Fibroblast of mammary gland (primary cell): ENCODE results near the gene EML2.
A peak's percentile ranks its signal among the peaks of the same experiment; 100 is the strongest.

Experiments used
- DNase-seq: peaks from one replicate; pipeline ENCODE4 v3.0.0-alpha.2; 2010; ENCODE audit warnings: low read depth
- H3K4me3 ChIP-seq: 2 replicates; pipeline ENCODE4 v1.5.1; 2011; ENCODE audit warnings: low read depth, mild to moderate bottlenecking, low read length, moderate library complexity; ENCODE audit not compliant: control insufficient read depth
- TF ChIP-seq, protein P1 (sequence below): conservative IDR thresholded peaks from 2 replicates; pipeline ENCODE4 v1.5.1; 2011; ENCODE audit warnings: low read depth, low read length, inconsistent platforms; ENCODE audit not compliant: control insufficient read depth, insufficient read depth

EML2 gene

DNA sequence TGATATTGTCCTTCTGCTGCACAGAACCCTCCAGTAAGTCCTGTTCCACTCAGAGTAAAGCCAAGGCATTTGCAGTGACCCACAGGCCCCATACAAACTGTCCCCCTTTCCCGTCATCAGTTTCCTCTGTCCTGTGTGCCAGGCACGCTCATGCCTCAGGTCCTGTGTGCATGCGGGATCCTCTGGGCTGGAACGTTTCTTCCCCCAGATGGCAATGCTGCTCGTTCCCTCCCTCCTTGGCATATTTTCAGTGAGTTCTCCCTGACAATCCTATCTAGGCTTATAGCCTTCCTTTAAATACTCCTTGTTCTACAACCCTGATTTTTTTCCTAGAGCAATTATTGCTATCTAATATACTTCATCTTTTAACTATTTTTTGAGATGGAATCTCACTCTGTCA is 60.3 kb downstream of the EML2 start:
- TF ChIP-seq, protein P1, sequence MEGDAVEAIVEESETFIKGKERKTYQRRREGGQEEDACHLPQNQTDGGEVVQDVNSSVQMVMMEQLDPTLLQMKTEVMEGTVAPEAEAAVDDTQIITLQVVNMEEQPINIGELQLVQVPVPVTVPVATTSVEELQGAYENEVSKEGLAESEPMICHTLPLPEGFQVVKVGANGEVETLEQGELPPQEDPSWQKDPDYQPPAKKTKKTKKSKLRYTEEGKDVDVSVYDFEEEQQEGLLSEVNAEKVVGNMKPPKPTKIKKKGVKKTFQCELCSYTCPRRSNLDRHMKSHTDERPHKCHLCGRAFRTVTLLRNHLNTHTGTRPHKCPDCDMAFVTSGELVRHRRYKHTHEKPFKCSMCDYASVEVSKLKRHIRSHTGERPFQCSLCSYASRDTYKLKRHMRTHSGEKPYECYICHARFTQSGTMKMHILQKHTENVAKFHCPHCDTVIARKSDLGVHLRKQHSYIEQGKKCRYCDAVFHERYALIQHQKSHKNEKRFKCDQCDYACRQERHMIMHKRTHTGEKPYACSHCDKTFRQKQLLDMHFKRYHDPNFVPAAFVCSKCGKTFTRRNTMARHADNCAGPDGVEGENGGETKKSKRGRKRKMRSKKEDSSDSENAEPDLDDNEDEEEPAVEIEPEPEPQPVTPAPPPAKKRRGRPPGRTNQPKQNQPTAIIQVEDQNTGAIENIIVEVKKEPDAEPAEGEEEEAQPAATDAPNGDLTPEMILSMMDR: no peak
- no peak overlapping the region for H3K4me3 ChIP-seq
- no peak for DNase-seq

GRCh38 chr19:45577111-45577905 is 61.9 kb downstream of the EML2 start:
- H3K4me3 ChIP-seq: no peak overlapping the region
- DNase-seq: peak; percentile 95
- TF ChIP-seq, protein P1: no peak

DNA sequence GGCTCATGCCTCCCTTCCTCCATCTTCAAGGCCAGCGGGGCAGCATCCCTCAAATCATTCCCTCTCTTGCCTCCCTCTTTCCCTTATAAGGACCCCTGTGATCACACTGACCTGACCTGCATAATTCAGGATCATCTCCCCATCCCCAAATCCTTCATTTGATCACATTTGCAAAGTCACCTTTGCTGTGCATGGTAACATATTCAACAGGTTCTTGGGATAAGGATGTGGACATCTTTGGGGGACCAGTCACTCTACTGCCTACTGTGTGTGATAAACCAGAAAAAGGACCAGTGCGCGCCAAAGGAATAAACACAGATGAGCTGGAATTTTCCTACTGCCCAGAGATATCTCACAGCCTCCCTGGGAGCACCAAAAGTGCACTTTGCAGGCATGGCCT is 62.5 kb downstream of the EML2 start:
- TF ChIP-seq, protein P1: no peak
- no peak for DNase-seq
- H3K4me3 ChIP-seq: no peak overlapping the region

DNA sequence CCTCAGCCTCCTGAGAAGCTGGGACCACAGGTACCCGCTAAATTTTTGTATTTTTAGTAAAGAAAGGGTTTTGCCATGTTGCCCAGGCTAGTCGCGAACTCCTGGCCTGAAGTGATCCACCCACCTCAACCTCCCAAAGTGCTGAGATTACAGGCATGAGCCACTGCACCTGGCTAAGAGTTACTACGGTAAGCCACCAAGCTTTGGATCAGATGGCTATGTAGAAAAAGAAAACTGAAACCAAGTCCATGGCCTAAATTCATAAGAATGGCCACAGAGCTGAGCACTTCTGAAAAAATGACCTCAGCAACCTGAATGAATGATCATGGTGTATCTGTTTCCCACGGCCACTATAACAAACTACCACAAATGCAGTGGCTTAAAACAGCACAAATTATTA is 64.0 kb downstream of the EML2 start:
- TF ChIP-seq, protein P1: no peak
- no peak overlapping the region for H3K4me3 ChIP-seq

GRCh38 chr19:45574526-45574925 is 64.7 kb downstream of the EML2 start:
- TF ChIP-seq, protein P1: no peak
- peak; percentile 54 for DNase-seq
- H3K4me3 ChIP-seq: no peak overlapping the region

More for the DNA sequence above, 64.0 kb downstream of the EML2 start:
- no peak for DNase-seq

- TF ChIP-seq, protein P1: no peak
- H3K4me3 ChIP-seq: no peak overlapping the region
- DNase-seq: no peak
Measured at GRCh38 chr19:45571457-45572220, 67.6 kb downstream of the EML2 start.
